DMS79 (cell line): ENCODE measurements around the gene CDH4.
A peak's percentile ranks its signal among the peaks of the same experiment; 100 is the strongest.
"Not testable (repeated sequence)": the region's sequence is repeated elsewhere in the genome, so short reads cannot be mapped to it uniquely, and the experiment has no call there.

ENCODE experiments used
- DNase-seq: peaks from one replicate; lab custom pipeline; 2025; lab: John Stamatoyannopoulos, UW

The CDH4 gene

DNA sequence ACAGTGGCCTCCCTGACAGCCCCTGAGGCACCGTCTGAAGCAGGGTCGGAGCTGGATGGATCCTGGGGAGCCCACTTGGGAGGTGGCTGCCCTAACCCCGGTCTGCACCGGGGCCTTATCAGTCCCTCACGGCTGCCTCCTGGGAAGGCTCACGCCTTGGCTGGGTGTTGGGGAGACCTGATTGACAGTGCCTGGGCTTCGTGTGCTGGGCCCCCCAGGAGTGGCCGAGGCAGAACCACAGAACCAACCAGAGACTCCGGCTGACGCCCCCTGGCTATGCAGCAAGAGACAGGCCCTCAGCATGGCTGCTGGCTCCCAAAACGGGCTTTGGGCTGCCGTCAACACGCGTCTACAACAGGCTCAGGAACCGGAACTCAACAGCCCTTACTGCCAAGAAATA, 594.0 kb downstream of the CDH4 start:
- no peak for DNase-seq

DNA sequence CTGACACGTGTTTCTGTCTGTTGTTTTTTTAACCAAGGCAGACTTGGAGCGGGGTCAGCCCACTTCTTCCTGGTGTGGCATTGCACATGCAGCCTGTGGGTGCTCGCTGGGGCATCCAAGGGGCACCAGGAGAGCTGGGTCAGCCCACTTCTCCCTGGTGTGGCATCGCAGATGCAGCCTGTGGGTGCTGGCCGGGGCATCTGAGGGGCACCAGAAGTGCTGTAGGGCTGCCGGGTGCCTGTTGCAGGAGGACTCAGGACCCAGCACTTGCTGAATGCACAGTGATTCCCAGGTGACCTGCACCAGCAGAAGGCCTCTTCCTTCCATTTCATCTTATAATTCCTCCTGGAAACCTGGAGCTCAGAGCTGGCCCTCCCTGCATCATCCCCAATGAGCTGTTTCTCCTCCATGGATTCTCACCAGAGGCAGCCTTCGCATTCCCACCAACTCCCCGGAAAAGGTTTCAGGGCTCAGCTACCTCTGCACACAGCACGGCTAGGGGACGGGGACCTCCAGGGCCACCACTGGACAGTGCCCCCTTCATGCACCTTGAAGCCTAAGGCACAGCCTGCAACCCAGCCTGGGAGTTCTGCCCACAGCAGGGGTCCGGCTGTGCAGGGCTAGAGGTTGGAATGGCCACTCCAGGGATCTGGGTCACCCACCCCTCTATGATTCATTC, 594.8 kb downstream of the CDH4 start:
- no peak for DNase-seq

- no peak for DNase-seq
Observed at GRCh38 chr20:61847420-61847748, 595.3 kb downstream of the CDH4 start.

- no peak for DNase-seq
Observed at GRCh38 chr20:61847986-61848385, 595.9 kb downstream of the CDH4 start.

DNA sequence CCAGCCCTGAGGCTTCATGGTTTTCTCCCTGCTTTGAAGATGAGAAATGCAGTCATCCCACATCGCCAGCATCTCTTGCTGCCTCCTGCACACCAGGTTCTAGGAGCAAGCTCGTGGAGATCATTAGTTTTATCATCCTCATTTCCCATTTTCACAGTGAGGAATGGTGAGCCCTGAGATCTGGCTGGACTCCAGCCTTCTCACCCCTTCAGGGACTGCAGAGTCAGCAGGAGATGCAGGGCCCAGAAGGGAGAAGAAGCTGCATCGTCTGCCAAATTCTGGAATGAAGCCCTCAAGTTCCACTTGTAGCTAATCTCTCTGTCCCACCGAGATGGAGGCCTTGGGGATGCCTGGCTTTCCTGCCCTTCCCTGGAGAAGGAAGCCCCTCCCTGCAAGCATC, 596.8 kb downstream of the CDH4 start:
- DNase-seq = peak; percentile 32

GRCh38 chr20:61849376-61849775, 597.3 kb downstream of the CDH4 start:
- no peak for DNase-seq

DNA sequence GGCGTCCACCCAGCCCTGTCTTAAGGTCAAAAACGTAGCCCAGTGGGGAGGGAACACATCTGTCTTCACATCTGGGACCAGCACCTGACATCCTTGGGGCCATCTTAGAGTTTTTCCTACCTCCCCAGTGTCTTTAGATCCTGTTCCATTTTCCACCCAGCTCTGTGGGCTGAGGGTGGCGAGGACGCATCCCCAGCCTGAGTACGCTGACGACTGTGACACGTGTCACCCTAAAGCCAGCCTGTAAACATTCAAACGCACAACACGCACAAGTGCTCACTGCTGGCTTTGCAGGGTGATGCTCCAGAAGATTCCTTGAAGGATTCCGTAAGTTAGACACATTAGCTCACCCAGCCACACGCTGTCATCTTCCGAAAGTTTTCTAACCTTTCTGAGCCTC, 597.8 kb downstream of the CDH4 start:
- DNase-seq = no peak

DNA sequence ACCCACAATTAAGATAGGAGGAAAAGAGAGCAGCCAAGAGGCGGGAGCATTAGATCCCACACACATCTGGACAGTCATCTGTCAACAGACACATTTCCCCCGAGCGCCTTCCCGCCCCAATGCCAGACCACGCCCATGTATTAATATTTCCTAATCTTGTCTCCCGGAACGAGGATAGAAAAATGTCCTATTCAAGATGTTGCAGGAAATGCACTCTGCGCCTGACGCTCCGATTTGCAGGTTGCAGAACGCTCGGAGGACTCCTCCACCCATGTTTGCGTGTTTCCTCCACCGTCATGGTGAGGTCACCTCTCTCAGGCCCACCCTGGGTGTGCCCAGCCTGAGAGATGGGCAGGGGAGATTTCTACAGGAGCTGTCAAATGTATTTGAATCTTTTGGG, 598.4 kb downstream of the CDH4 start:
- no peak for DNase-seq

DNA sequence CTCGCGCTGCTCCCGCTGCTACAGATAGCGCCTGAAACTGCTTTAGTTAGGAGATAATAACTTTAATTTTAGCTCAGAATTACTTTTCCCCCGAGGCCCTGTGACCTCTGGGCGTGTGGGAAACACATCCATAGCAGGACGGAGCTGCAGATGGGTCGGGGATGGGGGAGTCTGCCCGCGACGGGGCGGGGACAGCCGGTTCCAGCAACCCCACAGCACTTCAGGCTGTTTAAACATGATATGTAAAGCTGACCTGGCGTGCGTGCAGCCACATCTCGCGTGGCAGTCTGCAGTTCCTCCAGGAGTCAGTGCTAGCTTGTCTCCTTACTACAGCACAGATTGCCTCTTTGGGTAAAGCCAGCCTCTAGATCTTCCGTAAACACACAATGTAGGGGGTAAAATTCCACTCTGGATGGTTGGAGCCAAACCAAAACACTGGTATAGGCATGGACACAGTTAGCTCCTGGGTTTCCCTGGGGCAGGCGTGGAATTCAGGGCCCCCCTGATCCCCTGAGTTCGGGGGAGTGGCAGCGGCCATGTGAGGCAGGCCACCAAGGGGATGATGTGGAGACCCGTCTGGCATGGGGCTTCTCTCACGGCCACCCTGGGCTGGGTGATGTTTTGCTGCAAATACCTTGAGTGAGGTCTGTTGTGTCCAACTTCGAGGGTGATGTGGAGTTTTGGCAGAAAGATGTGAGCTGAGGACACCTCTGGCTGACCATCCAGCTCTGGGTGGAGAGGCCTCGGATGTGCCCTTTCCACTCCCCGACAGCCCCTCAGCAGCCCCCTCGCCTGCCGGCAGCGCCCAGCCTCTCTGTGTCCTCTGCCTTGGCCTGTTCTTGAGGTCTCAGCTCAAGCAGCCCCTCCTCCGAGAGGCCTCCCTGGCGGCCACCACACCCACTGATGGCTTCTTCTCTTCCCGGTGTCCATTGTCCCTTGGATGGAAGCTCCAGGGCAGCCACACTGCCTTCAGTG, 599.2 kb downstream of the CDH4 start:
- DNase-seq = no peak

DNA sequence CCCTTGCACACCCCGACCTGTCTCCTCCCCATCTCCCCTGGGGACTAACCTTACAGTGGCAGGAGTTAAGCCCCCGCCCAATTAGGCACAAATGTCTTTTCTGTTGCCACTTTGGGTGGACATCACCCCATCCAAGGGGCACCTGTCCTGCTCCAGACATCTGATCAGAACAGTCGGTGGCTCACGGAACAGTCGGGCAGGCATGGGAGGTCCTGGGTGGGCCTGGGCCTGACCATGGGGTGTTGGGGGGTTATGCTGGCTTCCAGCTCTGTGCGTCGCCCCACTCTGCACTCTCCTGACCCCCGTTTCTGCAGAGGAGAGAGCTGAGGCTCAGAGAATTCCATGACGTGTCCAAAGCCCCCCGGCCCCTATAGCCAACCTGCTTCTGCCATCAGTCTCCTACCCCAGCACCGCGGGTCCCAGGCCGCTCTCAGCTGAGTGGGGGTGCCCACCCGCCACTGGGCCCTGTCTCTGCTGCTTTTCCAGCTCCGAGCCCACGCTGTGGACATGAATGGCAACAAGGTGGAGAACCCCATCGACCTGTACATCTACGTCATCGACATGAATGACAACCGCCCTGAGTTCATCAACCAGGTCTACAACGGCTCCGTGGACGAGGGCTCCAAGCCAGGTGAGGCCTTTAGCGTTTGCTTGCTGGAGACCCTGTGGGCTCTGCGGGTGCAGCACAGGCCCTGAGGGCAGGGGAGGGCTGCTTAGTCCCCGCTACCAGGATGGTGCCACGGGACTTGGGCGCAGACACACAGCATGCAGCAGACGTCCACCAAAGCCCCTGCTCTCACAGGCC, 600.4 kb downstream of the CDH4 start:
- DNase-seq = no peak

DNA sequence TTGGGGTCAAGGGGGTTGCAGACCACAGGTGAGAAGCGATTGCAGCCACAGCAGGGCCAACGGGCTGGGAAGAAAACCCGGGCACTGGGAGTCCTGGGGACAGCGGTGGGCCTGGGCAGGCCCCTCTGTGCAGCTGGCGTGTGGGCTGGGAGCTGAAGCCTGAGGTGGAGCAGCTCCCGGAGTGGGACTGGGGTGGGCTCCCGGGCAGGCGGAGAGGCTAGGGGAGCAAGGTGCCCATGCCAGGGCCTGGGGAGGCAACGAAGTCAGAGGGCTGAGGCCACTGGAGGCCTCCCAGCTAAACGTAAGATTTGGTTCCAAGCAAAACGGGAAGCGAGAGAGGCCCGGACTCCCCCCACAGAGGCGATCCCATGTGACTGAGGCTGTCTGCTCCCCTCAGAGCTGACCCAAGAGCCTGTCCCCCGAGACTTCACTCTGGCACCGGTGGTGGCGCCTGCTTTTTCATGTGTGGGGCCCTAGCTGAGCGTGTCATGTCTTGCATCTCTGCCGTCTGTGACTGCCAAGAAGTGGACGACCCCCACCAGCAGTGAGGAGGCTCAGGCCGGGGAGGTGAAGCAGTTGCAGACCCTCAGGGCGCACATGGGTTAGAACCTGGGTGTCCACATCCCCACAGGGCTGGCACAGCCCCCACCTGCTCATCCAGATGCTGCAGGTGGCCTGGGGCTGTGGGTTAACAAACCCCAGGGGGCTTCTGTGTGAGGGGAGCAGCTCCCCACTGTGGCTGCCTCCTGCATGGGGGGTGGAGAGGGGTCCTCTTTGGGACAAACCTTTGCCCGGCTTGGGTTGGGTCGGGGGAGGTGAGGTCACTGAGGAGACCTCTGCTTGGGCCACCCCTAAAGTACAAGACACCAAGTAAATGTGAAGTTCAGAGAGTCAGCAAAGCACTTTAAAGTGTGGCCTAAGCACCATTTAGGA, 601.3 kb downstream of the CDH4 start:
- DNase-seq = no peak

DNA sequence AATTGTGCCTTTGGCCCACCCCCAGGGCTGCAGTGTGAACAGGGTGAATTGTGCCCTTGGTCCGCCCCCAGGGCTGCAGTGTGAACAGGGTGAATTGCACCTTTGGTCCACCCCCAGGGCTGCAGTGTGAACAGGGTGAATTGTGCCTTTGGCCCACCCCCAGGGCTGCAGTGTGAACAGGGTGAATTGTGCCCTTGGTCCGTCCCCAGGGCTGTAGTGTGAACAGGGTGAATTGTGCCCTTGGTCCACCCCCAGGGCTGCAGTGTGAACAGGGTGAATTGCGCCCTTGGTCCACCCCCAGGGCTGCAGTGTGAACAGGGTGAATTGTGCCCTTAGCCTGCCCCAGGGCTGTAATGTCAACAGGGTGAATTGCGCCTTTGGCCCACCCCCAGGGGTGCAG, 602.5 kb downstream of the CDH4 start:
- not testable (repeated sequence) for DNase-seq

DNA sequence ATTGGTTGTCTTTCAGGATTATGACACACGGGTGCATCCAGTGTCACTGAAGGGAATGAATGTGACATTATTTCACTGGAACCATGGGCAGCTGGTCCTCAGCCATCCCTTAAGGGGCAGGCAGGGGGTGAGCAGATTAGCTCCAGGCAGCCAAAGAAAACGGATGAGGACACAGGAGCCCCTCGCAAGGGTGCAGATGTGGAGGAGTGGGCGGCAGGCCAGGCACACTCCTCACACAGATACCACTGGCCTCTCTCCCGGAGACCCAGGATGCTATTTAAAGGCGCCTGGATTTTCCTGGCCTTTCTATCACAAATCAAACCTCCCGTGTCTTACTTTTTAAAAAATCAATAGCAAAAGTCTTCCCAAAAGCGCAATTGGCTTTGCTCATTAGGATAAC, 603.2 kb downstream of the CDH4 start:
- no peak for DNase-seq

DNA sequence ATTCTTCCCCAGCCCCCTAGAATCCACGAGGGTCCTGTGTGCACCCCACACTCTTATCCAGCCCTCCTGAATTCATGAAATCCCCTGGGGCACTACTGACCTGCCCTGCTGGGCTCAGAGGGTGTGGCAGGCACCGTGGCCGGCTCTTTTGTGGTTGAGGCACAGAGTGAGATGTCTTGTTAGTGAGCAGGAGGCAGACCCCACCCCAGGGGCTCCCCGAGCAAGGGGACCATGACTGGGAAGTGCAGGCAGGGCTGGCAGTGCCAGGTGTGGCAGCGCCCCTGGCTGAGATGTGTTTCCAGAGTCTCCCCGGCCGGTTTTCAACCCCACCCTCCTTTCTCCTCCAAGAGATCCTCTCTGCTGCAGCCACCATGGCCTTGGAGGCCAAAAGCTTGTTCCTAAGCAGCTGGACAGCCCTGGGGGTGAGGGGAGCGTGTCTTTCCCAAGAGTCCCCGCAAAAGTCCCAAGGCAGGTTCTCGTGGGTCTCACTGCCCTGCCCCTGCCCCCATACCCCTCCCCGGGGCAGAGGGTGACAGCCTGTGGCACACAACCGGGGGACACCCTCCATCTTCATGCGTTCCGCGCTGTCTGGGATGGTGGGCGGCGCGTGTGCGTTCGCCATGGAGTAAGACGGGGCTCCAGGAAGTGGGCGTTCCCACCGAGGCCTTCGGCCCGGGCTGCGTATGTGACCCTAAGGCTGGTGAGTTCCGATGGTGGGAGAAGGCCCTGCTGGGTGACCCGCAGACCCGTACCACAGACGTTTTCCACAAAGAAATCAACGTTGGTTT, 604.8 kb downstream of the CDH4 start:
- DNase-seq = no peak

DNA sequence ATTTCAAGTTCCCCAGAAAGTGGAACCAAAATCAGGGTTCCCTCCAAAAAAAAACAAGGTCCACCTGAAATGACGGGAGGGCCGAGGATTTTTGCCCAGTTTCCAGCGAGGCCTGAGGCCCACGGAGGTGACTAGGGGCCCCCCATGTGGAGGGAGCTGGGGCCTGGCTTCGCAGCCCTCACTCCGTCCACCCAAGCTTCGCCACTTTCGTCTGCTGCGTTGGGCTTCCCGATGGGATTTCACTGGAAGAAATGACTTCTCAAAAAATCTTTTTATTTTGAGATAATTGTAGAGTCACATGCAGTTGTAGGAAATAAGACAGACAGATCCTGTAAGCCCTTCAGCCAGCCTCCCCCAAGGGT, 605.3 kb downstream of the CDH4 start:
- DNase-seq = no peak

- DNase-seq = no peak
Observed at GRCh38 chr20:61857884-61858283, 605.8 kb downstream of the CDH4 start.

- DNase-seq = no peak
Observed at GRCh38 chr20:61859767-61860166, 607.7 kb downstream of the CDH4 start.

- DNase-seq = no peak
Observed at GRCh38 chr20:61860260-61860987, 608.4 kb downstream of the CDH4 start.

GRCh38 chr20:61861054-61861841, 609.2 kb downstream of the CDH4 start:
- no peak for DNase-seq
